GM19324 (cell line): ENCODE measurements around the gene GMPPA.

Experiments used
- ATAC-seq: cut with Tn5 transposase; IDR thresholded peaks from one replicate; pipeline ENCODE4 v1.9.1; 2021; ENCODE audit warnings: mild to moderate bottlenecking, moderate library complexity; ENCODE audit not compliant: unreplicated experiment, low FRiP score

Gene GMPPA

DNA sequence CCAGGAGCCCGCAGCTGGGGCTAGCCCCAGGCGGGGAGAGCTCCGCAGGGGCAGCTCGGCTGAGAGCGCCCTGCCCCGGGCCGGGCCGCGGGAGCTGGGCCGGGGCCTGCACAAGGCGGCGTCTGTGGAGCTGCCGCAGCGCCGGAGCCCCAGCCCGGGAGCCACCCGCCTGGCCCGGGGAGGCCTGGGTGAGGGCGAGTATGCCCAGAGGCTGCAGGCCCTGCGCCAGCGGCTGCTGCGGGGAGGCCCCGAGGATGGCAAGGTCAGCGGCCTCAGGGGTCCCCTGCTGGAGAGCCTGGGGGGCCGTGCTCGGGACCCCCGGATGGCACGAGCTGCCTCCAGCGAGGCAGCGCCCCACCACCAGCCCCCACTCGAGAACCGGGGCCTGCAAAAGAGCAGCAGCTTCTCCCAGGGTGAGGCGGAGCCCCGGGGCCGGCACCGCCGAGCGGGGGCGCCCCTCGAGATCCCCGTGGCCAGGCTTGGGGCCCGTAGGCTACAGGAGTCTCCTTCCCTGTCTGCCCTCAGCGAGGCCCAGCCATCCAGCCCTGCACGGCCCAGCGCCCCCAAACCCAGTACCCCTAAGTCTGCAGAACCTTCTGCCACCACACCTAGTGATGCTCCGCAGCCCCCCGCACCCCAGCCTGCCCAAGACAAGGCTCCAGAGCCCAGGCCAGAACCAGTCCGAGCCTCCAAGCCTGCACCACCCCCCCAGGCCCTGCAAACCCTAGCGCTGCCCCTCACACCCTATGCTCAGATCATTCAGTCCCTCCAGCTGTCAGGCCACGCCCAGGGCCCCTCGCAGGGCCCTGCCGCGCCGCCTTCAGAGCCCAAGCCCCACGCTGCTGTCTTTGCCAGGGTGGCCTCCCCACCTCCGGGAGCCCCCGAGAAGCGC is 15.0 kb upstream of the GMPPA start:
- ATAC-seq: no peak

DNA sequence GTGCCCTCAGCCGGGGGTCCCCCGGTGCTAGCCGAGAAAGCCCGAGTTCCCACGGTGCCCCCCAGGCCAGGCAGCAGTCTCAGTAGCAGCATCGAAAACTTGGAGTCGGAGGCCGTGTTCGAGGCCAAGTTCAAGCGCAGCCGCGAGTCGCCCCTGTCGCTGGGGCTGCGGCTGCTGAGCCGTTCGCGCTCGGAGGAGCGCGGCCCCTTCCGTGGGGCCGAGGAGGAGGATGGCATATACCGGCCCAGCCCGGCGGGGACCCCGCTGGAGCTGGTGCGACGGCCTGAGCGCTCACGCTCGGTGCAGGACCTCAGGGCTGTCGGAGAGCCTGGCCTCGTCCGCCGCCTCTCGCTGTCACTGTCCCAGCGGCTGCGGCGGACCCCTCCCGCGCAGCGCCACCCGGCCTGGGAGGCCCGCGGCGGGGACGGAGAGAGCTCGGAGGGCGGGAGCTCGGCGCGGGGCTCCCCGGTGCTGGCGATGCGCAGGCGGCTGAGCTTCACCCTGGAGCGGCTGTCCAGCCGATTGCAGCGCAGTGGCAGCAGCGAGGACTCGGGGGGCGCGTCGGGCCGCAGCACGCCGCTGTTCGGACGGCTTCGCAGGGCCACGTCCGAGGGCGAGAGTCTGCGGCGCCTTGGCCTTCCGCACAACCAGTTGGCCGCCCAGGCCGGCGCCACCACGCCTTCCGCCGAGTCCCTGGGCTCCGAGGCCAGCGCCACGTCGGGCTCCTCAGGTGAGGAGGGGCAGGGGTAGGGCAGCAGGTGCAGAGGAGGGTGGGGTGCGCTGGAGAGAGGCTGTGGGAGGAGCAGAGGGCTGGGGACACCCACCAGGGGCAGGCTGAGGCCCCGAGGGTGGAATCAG is 14.1 kb upstream of the GMPPA start:
- no peak for ATAC-seq

DNA sequence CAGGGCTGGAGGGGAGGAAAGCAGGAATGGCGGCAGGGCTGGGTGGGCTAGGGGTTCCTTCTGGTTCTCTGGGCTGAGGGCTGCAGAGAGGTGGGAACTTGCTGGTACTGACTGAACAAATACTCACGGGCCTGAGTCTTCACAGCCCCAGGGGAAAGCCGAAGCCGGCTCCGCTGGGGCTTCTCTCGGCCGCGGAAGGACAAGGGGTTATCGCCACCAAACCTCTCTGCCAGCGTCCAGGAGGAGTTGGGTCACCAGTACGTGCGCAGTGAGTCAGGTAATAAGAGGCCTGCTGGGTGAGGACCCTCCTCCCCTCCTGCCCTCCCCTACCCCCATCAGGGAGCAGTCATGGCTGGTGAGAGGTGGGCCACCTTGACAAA is 13.5 kb upstream of the GMPPA start:
- no peak for ATAC-seq

DNA sequence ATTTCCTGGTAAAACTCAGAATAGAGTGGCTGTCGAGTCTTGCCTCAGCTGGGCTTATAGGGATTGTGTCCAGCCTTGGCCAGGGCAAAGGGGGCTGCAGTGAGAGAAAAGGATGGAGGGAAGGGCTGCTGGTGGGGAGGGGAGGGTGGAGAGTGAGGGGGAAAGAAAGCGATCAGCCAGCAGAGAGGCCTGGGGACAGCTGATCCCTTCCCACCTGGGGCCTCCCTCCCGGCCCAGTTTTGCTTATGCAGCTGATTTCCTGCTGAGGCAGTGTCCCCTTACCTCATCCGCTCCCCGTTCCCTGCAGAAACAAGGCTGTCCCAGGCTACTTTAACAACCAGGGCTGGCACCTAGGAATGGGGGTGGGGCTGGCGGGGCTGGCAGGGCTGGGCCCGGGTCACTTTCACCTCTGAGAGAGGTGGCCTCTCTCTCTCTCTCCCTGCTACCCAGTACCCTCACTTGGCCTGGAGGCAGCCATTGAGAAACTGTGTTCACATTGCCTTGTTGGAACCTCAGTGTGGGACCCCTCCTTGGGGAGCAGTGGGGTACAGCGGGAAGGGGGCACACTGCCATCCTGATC is 12.2 kb upstream of the GMPPA start:
- ATAC-seq: no peak

DNA sequence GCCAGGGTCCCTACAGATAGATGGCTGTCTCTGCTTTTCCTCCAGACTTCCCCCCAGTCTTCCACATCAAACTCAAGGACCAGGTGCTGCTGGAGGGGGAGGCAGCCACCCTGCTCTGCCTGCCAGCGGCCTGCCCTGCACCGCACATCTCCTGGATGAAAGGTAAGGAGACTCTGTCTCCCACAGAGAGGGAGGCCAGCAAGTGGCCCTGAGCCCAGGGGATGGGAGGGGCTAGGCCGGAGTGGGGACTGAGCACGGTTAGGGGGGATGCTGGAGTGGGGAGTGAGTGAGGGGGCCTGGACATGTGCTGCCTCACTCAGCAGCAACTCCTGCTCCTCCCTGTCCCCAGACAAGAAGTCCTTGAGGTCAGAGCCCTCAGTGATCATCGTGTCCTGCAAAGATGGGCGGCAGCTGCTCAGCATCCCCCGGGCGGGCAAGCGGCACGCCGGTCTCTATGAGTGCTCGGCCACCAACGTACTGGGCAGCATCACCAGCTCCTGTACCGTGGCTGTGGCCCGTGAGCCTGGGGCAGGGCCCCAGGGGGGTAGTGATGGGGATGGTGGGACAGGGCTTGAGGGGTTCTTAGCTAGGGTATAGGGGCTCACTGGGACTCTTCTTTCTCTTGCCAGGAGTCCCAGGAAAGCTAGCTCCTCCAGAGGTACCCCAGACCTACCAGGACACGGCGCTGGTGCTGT is 10.4 kb upstream of the GMPPA start:
- ATAC-seq: no peak

DNA sequence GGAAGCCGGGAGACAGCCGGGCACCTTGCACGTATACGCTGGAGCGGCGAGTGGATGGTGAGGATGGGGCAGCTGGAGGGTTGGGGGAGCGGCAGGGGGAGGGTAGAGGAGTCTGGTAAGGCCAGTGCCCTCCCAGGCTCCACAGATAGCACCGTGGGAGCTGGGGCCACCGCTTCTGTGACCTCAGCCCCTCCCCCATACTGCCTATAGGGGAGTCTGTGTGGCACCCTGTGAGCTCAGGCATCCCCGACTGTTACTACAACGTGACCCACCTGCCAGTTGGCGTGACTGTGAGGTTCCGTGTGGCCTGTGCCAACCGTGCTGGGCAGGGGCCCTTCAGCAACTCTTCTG is 9.9 kb upstream of the GMPPA start:
- no peak for ATAC-seq

DNA sequence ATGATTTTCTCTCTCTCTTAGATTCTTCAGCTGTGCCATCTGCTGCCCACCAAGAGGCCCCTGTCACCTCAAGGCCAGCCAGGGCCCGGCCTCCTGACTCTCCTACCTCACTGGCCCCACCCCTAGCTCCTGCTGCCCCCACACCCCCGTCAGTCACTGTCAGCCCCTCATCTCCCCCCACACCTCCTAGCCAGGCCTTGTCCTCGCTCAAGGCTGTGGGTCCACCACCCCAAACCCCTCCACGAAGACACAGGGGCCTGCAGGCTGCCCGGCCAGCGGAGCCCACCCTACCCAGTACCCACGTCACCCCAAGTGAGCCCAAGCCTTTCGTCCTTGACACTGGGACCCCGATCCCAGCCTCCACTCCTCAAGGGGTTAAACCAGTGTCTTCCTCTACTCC is 9.4 kb upstream of the GMPPA start:
- no peak for ATAC-seq

DNA sequence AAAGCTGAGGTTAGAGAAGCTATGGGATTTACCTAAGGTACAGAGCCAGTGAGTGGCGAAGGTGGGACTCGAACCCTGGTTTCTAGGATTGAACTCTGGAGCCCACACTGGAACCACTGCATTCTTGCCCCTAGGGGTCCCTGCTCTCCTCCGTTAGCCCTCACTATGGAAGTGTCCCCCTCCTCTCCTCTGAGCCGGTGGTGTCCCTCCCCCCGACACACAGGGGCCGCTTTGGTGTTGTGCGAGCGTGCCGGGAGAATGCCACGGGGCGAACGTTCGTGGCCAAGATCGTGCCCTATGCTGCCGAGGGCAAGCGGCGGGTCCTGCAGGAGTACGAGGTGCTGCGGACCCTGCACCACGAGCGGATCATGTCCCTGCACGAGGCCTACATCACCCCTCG is 8.5 kb upstream of the GMPPA start:
- no peak for ATAC-seq

DNA sequence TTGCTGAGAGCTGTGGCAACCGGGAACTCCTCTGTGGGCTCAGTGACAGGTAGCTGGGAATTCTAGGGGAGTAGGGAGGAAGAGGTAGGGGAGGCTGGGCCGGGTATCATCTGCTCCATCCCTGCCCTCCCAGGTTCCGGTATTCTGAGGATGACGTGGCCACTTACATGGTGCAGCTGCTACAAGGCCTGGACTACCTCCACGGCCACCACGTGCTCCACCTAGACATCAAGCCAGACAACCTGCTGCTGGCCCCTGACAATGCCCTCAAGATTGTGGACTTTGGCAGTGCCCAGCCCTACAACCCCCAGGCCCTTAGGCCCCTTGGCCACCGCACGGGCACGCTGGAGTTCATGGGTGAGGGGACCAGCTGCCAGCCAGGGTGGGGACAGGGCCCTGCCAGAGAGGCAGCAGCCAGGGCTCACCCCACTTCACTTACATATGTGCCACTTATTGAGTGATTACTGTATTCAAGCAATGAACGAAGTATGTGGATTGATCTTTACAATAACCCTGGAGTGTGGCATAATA is 8.0 kb upstream of the GMPPA start:
- no peak for ATAC-seq

DNA sequence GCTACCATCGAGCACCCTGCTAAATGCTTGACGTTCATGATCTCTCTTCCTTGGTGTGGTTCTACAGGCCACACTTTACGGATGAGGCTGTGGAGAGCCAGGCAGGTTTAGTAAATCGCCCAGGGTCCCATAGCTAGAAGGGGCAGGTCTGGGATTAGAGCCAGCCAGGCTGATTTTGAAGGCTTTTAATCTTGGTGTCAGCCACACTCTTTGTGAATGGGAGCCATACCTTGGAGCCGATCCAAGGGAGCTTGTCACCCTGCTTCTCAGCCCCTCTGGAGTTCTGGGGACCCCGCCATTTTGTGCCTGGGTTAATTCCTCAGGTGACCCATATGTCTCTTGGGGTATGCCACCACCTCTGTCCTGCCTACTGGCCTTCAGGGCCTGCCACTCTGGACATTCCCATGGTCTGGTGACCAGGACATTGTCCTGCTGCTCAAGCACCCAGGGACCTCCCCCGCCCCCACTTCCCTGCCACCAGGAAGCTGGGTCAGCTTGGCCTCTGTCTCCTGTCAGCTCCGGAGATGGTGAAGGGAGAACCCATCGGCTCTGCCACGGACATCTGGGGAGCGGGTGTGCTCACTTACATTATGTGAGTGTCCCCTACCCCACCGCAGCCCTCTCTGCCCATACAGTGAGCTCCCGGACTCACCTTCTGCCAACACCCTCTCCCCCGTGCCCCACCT is 7.3 kb upstream of the GMPPA start:
- no peak for ATAC-seq

DNA sequence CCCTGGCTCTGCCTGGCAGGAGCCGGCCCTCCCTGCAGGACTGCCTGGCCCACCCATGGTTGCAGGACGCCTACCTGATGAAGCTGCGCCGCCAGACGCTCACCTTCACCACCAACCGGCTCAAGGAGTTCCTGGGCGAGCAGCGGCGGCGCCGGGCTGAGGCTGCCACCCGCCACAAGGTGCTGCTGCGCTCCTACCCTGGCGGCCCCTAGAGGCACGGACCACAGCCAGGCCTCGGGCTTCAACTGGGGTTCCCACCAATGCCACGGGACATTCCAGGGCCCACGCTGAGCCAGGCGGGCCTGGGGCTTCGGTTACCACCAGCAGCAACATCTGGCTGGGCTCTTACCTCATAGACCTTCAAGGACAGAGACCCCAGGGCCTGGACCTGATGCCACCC is 6.1 kb upstream of the GMPPA start:
- no peak for ATAC-seq

DNA sequence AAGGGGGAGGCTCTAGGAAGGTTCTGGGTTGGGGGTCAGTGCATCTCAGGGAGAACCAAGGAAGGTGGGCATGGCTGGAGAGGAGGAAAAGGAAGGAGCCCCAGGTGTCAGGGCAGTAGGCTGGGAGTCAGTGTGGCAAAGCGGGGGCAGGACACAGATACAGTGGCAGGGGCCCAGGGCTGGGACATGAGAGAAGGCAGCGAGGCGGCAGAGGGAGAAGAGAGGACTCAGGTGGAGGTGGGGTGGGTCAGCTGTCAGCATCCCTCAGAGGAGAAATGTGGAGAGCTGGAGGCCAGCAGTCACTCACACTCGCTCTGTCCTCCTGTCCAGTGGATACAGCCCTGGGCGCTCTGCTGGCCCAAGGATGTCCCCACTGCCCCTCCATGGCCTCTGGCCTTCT is 5.6 kb upstream of the GMPPA start:
- ATAC-seq: no peak

DNA sequence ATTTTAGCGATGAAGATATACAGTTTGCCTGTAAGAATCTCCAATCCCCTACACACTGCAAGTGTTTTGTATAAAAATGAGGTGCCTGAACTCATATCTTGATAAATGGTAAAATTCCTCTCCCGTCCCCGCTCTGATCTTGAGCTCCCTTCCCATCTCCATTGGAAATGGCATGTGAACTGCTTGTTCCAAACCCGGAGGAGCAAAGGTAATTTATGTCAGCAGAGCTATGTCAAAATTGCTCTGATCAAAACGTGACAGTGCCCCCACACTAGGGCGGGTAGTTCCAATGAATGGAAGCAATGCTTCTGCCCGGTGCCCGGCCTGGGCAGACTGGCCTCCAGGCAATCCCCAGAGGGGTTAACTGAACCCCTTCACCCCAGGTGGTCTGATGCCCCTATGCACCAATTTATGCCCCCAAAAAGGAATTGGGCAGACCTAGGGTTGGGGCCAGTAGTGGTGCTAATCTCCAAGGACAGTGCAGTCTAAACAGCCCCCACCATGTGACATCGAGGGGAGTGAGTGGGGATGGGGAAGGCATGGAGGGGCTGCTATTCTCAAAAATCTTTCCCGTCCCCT is 3.6 kb upstream of the GMPPA start:
- ATAC-seq: no peak

DNA sequence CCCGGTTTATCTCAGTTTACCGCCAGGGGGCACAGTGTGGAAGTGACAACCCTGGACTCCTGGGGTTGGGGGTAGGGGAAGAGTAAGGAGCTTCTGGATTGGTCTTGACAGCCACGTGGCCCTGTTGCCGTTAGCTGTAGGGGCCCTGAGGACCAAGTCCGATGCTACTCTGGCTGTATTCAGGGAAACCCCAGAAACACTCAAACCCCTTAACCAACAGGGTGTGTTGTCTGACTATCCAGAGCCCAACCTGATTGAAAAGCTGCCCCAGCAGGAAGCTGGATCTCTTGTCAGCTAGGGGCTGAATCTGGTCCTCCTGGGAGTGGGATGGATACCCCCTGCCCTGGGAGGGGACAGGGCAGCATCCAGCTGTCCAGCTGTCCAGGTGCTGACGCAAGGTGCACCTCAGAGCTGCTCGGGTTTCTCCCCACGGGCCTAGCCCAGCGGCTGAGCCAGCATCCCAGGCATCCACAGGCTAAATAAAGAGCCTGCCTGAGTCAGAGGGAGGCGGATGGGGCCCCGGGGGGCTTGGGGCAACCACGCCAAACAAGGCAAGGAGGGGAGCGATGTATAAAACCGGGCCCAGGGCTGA is 3.1 kb upstream of the GMPPA start:
- no peak for ATAC-seq

DNA sequence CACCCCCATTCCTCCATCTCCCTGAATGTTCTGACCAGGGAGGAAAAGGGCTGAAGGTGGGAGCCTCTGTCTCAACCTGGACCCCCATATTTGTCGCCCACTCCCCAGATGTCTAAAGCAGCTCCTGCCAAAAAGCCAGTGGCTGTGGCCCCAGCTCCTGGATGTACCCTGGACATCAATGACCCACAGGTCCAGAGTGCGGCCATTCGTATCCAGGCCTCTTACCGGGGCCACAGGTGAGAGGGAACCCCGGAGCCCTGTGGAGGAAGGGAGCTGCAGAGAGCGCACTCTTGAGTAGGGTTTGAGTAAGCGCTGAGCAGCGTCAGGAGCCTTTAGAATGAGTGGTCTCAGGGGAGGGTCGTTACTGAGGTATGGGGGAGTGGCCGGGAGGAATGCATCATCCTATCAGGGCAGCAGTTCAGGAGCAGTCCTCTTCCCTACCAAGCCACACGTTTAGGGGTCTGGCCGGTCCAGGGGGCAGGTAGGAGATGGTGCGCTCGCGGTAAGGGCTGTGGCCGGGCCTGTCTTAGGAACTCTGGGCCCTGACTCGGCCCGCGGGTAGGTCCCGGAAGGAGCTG is 2.4 kb upstream of the GMPPA start:
- no peak for ATAC-seq

DNA sequence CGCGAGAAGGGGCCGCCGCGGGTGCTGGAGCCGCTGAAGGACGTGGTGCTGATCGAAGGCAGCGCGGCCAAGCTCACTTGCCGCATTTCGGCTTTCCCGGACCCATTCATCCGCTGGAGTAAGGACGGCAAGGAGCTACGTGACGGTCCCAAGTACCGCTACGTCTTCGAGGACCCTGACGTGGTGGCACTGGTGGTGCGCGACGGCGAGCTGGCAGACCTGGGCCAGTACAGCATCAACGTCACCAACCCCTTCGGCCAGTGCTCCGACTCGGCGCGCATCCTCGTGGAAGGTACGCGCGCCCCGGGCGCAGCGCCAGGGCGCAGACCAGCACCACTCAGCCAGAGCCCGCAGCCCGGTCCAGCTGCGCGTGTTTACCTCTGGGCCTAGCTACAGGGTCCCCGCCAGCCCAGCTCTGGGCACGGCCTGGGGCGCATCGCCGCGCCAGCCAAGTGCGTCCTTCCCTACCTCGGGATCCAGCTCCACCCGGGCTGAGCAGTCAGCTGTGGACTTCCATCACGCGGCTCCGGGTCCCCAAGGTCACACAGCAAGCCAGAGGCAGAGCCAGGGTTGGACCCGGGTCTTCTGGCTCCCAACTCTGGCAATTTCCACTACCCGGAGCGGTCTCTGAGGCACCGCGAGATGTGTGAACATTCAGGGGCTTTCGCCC is 1.7 kb upstream of the GMPPA start:
- no peak for ATAC-seq

DNA sequence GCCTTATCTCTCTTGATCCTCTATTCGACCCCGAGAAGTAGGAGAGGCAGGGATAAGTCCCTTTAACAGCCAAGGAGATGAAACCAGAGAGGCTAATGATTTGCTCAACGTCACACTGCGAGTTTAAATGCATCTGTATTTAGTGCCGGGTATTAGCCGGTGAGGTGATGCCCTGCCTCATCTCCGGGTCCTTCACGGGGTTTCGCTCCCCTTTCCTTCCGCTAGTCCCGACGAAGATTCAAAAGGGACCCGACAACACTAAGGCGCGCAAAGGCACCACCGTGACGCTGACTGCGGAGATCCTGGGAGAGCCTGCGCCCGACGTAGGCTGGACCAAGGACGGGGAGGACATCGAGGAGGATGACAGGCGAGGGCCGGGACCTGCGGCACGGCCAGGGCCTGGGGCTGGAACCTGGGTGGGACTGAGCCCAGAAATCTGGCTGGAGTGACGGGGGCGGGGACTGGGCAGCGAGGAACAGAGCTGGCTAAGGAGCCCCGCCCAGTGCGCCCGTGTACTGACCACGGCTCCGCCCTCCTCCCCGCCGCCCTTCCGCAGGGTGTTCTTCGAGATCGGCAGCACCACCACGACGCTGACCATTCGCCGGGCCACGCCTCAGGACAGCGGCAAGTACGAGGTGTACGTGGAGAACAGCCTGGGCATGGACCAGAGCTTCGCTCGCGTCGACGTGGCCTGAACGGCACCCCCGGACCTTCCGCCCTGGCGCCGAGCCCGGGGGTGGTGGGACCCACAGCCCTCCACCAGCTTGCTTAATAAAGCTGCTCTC is 1.0 kb upstream of the GMPPA start:
- ATAC-seq: no peak

DNA sequence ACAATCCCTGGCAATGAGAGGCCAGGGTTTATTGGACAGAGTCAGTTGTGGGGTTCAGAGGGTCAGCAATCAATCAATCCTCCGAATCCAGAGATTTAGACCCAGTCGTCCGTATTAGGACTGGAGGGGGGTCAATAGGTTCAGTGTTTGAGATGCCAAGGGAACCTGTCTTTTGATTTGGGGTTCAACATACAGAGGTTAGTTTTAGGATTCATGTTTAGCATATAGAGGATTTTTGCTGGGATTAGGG is 292 bp downstream of the GMPPA start:
- no peak for ATAC-seq
